NCI-H748 (cell line): ENCODE data around the gene EMC1.
A peak's percentile ranks its signal among the peaks of the same experiment; 100 is the strongest.
"Not testable (repeated sequence)": the region's sequence is repeated elsewhere in the genome, so short reads cannot be mapped to it uniquely, and the experiment has no call there.

Source experiments
- DNase-seq: peaks from one replicate; lab custom pipeline; 2025; ENCODE audit not compliant: unreplicated experiment; lab: John Stamatoyannopoulos, UW

Gene EMC1

DNA sequence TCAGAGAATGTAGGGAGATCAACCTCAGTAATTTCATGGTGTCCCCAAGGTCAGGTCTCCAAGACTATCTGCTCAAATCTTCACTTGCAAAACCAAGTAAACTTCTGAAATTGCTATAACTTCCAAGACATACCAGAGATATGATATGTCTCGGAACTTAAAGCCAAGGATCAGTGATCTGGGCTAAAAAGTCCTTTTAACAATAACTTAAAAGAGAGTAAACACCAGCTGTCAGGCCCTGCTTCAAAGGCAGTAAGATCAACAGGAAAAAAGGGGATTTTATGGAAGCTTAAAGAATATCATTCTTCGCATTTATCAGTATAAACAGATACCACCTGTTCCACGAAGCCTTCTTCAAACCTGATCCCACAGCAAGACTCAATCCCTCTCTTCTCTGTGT, 55.0 kb downstream of the EMC1 start:
- no peak for DNase-seq

DNA sequence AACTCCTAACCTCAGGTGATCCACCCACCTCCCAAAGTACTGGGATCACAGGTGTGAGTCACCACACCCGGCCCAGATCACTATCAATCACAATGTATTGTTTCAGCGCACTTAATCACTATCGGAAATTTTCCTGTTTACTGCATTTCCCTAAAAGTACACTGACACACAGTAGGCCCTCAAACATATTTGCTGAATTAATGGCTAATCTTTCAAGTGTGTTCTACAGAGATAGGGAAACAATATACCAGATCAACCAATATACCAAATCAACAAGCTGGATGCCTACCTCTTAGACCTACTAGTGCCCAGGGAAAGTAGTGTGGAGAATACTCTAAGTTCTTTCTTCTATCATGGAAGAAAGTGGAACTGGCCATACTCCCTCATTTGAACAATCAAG, 58.3 kb downstream of the EMC1 start:
- DNase-seq: no peak

GRCh38 chr1:19191811-19192210, 59.5 kb downstream of the EMC1 start:
- no peak for DNase-seq

DNA sequence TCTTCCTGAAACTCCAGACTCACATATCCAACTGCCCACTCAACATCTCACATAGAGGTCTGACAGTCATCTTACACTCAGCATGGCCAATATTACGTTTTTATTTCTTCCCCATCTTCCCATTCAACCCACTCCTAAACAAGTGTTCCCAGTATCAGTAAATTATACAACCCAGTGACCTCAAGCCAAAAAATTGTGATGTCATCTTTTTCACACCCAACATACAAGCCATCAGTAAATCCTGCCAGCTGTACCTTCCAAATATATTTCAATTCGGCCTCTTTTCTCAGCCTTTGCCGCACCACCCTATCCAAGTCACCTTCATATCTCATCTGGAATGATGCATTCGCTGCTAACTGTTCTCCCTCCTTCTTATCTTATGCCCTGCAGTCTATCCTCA, 60.9 kb downstream of the EMC1 start:
- no peak for DNase-seq

GRCh38 chr1:19189270-19189669, 62.1 kb downstream of the EMC1 start:
- DNase-seq: no peak

DNA sequence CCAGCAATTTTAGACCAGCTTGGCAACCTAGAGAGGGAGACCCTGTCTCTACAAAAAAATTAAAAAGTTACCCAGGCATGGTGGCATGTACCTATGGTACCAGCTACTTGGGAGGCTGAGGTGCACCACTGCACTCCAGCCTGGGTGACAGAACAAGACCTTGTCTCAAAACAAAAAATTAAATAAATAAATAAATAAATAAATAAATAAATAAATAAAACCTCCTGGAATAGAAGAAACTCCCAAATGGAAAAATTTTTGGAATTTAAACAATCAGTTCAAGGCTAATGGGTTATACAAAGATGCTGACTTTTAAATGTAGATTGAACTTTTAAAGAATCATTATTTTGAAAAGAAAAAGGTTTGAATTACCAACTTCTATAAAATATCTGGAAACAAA, 63.5 kb downstream of the EMC1 start:
- DNase-seq: no peak

GRCh38 chr1:19186001-19186400, 65.3 kb downstream of the EMC1 start:
- no peak for DNase-seq

DNA sequence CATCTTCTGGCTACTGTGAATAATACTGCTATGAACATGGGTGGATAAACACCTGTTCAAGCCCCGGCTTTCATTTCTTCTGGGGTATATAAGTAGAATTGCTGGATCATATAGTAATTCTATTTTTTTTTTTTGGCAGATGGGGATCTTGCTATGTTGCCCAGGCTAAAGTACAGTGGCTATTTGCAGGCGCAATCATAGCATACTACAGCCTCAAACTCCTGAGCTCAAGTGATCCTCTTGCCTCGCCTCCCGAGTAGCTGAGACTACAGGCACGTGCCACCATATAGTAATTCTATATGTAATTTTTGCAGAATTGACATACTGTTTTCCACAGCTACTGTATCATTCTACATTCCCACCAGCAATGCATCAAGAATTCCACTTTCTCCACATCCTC, 69.1 kb downstream of the EMC1 start:
- no peak for DNase-seq

- DNase-seq: not testable (repeated sequence)
Measured at GRCh38 chr1:19180265-19180657, 71.1 kb downstream of the EMC1 start.

GRCh38 chr1:19179597-19180264, 71.6 kb downstream of the EMC1 start:
- peak; percentile 2 for DNase-seq

- no peak for DNase-seq
Measured at GRCh38 chr1:19178734-19179398, 72.5 kb downstream of the EMC1 start.

DNA sequence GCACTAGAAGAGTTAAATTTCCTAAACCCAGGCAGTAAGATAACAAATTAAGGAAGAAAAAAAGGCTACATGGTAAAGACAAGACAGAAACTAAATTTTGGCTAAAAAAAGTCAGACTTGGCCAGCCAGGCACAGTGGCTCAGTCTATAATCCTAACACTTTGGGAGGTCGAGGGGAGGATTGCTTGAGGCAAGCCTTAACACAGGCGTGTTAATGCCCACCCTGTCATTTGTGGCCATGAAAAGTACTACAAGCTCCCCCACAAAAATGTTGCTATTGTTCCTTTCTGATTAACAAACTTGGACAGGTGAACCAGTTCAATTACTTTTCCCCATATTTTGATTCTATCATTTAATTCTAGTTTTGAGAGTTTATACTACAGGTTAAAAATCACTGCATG, 73.5 kb downstream of the EMC1 start:
- DNase-seq: no peak

GRCh38 chr1:19169642-19170041, 81.7 kb downstream of the EMC1 start:
- no peak for DNase-seq

DNA sequence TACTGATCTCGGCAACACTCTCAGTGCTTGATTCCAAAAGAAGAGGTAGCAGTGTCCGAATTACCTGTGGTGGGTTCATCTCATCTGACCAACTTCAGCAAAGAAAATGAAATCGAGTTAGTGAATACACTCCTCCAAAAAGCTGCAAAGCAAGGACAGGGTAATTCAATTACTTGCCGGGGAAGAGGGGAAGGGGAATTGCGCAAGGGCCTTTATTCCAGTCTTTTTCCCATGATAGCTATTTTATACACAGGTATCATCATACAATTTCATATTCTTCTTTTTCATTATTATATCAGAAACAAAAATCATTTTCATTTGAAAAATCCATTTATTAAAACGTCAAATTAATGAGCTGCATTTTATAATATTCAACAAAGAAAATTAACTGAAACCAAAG, 84.2 kb downstream of the EMC1 start:
- DNase-seq: no peak

DNA sequence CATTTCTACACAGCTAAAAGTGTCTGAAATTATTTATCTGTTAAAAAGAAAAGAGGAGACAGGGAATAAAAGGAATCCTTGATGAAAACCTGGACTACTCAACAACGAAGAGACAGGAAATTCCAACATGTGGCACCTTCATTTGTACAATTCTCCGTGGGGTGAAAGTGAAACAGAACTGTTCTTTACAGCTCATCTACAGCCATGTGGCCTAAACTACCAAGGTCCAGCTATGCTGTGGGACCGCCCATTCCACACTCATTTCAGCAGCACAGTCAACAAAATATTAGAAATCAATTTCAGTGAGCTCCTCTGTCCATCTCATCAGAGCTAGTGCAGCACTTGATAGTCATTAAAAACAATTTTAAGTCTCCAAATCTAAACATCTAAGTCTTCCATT, 85.3 kb downstream of the EMC1 start:
- DNase-seq: no peak
